Choroid plexus epithelial cell (primary cell): Measurements from ENCODE around the gene ANGEL1.
A peak's percentile ranks its signal among the peaks of the same experiment; 100 is the strongest.

Experiments
- DNase-seq: peaks from one replicate; pipeline ENCODE4 v3.0.0-alpha.2; 2010; ENCODE audit warnings: low read depth
- H3K4me3 ChIP-seq: 2 replicates; pipeline ENCODE4 v1.5.1; 2011; ENCODE audit warnings: low read depth, mild to moderate bottlenecking, control low read depth, low read length, moderate library complexity
- TF ChIP-seq, protein P1 (sequence below): conservative IDR thresholded peaks from 2 replicates; pipeline ENCODE4 v1.5.1; 2011; ENCODE audit warnings: low read depth, mild to moderate bottlenecking, control low read depth, inconsistent platforms, low read length, moderate library complexity

The ANGEL1 gene

GRCh38 chr14:76844223-76844622 is 31.5 kb upstream of the ANGEL1 start:
- DNase-seq = peak; percentile 44
- H3K4me3 ChIP-seq = no peak overlapping the region
- TF ChIP-seq, protein P1, sequence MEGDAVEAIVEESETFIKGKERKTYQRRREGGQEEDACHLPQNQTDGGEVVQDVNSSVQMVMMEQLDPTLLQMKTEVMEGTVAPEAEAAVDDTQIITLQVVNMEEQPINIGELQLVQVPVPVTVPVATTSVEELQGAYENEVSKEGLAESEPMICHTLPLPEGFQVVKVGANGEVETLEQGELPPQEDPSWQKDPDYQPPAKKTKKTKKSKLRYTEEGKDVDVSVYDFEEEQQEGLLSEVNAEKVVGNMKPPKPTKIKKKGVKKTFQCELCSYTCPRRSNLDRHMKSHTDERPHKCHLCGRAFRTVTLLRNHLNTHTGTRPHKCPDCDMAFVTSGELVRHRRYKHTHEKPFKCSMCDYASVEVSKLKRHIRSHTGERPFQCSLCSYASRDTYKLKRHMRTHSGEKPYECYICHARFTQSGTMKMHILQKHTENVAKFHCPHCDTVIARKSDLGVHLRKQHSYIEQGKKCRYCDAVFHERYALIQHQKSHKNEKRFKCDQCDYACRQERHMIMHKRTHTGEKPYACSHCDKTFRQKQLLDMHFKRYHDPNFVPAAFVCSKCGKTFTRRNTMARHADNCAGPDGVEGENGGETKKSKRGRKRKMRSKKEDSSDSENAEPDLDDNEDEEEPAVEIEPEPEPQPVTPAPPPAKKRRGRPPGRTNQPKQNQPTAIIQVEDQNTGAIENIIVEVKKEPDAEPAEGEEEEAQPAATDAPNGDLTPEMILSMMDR = peak; percentile 26

DNA sequence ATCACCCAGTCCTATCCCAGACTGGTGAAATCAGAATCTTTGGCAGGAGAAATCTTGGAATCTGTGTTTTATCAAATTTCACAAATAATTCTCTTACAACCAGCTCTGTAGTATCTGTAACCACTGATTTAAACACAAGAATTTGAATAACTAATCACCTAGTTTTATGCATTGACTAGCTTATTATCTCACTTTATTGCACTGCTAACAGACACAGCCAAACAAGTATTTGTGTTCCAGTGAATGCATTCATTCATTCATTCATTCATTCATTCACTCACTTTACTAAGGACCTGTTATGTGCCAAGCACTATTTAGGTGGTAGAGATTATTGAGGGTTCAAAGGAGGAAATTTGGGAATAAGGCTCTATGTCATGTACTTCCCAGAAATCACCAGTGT is 29.7 kb upstream of the ANGEL1 start:
- no peak overlapping the region for H3K4me3 ChIP-seq
- DNase-seq = no peak
- TF ChIP-seq, protein P1 = no peak

- no peak for DNase-seq
- TF ChIP-seq, protein P1 = no peak
- no peak overlapping the region for H3K4me3 ChIP-seq
These were observed 24.8 kb upstream of the ANGEL1 start for GRCh38 chr14:76837524-76837923.

GRCh38 chr14:76836029-76836630 is 23.4 kb upstream of the ANGEL1 start:
- H3K4me3 ChIP-seq = no peak overlapping the region
- TF ChIP-seq, protein P1 = no peak
- no peak for DNase-seq

GRCh38 chr14:76834241-76834661 is 21.6 kb upstream of the ANGEL1 start:
- H3K4me3 ChIP-seq = no peak overlapping the region
- TF ChIP-seq, protein P1 = no peak
- DNase-seq = no peak

- DNase-seq = no peak
- no peak overlapping the region for H3K4me3 ChIP-seq
- TF ChIP-seq, protein P1 = no peak
These were observed 20.3 kb upstream of the ANGEL1 start for GRCh38 chr14:76833011-76833410.

GRCh38 chr14:76832503-76832988 is 19.9 kb upstream of the ANGEL1 start:
- TF ChIP-seq, protein P1 = no peak
- peak; percentile 45 for DNase-seq
- H3K4me3 ChIP-seq = no peak overlapping the region
